Cardiac muscle cell (in vitro differentiated cells and primary cell): Measurements from ENCODE around the gene SGO2. TPM values are rescaled to one million over a fixed set of nuclear protein-coding genes. Genes with fewer than 3 reads are reported as not detected.
A peak's percentile ranks its signal among the peaks of the same experiment; 100 is the strongest.
"Not testable (repeated sequence)": the region's sequence is repeated elsewhere in the genome, so short reads cannot be mapped to it uniquely, and the experiment has no call there.

ENCODE experiments used
- DNase-seq, 2 donors: peaks; one replicate each; pipeline versions ENCODE4 v3.0.0 to v3.0.0-alpha.2; 2010 to 2017; ENCODE audit warnings: low read depth in 1 of 2, low spot score in 1 of 2
- H3K27ac ChIP-seq: fragments of 200-600 bp; sonication (generic); 2 replicates; pipeline ENCODE4 v1.5.1; 2016
- H3K27me3 ChIP-seq: fragments of 200-600 bp; sonication (generic); 2 replicates; pipeline ENCODE4 v1.6.0; 2016; ENCODE audit warnings: control low read depth
- H3K36me3 ChIP-seq: fragments of 200-600 bp; sonication (generic); 2 replicates; pipeline ENCODE4 v1.5.1; 2016; ENCODE audit warnings: control low read depth
- H3K4me1 ChIP-seq: fragments of 200-600 bp; sonication (generic); 2 replicates; pipeline ENCODE4 v1.8.1; 2017; ENCODE audit warnings: low read depth, mild to moderate bottlenecking, mixed run types
- H3K4me3 ChIP-seq: fragments of 200-600 bp; sonication (generic); 2 replicates; pipeline ENCODE4 v1.5.1; 2016; ENCODE audit warnings: mild to moderate bottlenecking
- H3K9me3 ChIP-seq: fragments of 200-600 bp; sonication (generic); 2 replicates; pipeline ENCODE4 v1.5.1; 2017; ENCODE audit warnings: low read depth, mild to moderate bottlenecking, control low read depth
- CTCF ChIP-seq: IDR thresholded peaks from 2 replicates; pipeline ENCODE4 v1.5.1; 2012; ENCODE audit warnings: low read depth, mild to moderate bottlenecking, low read length
- polyA plus RNA-seq: library from polyadenylated mRNA; unstranded; fragments of >200 nt; fragmentation: Nextera tagmentation; extraction: Ambion mirVana; gene quantifications from 2 replicates; pipeline ENCODE4 v1.2.1, GENCODE V29; 2016
- total RNA-seq: library from RNA; depleted of rRNA; stranded (reverse); fragments of >200 nt; gene quantifications from 2 replicates; pipeline ENCODE4 v1.2.3, GENCODE V29; 2016

Gene SGO2
- total and polyA plus RNA-seq, 2 experiments from 2014 or later: 8.1 to 13.9 TPM

GRCh38 chr2:200609028-200609614 is 83.1 kb downstream of the SGO2 start:
- Histone ChIP-seq H3K4me1 (no peaks in the 10 kb centered on the region), H3K36me3 (no peaks in the 10 kb centered on the region), H3K9me3 (no peaks in the 10 kb centered on the region), H3K27ac (no peak overlapping the region), H3K4me3 (no peak overlapping the region), H3K27me3 (no peaks in the 10 kb centered on the region)
- peak in 1 of 2 donors; percentile 79 for DNase-seq
- TF ChIP-seq CTCF: no peak

DNA sequence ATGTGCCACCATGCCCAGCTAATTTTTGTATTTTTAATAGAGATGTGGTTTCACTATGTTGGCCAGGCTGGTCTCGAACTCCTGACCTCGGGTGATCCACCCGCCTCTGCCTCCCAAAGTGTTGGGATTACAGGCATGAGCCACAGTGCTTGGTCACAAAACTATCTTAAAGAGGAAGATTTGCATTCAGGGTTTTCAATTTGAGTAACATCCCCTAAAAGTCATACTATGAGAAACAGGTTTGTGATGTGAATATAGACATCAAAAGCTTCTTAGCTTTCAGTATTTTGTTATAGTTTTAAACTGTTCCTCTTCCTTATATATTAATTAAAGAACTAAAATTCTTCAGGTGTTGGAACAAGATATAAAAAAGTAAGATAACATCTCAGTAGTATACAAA is 84.2 kb downstream of the SGO2 start:
- H3K4me3 ChIP-seq, DNase-seq, H3K27me3 ChIP-seq, H3K36me3 ChIP-seq, H3K9me3 ChIP-seq, H3K4me1 ChIP-seq, H3K27ac ChIP-seq: not testable (repeated sequence)

DNA sequence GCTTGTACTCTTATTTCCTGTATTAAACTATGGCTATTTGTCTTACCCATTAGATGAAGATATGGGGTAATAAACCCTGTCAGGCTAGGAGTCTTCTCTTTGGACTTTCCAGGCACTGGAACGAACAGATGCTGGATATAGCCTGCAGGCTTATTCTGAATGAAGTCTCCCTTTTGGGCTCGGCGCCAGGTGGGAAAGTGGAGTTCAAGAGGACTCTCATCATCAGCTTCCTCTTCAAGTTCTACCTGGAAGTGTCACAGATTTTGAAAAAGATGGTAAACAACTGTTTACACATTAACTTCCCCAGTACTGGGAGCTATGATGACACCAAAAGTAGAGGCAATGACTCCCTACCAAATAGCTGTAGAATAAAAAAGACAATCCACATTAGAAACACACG is 87.7 kb downstream of the SGO2 start:
- Histone ChIP-seq H3K27me3 (no peaks in the 10 kb centered on the region), H3K36me3 (no peaks in the 10 kb centered on the region), H3K4me3 (no peak overlapping the region), H3K27ac (no peak overlapping the region), H3K4me1 (no peaks in the 10 kb centered on the region), H3K9me3 (no peaks in the 10 kb centered on the region)
- DNase-seq: no peak
- TF ChIP-seq CTCF: no peak

DNA sequence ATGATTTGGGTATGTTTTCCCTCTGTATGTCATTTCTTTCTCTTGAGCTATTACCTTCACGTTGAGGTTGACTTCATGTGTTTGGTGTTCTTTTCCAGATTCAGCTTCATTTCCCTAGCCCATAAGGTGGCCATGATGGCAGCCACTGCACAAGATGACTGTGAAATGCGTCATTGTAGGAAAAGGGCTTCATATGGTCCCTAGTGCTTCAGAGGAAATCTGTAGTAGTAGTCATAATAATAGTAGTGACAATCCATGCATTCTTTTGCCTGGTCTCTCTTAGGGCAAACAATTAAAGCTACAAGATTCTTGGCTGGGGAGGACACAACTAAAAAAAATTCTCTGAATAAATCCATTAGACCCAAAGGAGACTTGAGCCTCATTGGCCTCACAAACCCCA is 88.2 kb downstream of the SGO2 start:
- no peak for TF ChIP-seq CTCF
- Histone ChIP-seq H3K4me1 (no peaks in the 10 kb centered on the region), H3K27me3 (no peaks in the 10 kb centered on the region), H3K9me3 (no peaks in the 10 kb centered on the region), H3K4me3 (no peak overlapping the region), H3K36me3 (no peaks in the 10 kb centered on the region), H3K27ac (no peak overlapping the region)
- no peak for DNase-seq

DNA sequence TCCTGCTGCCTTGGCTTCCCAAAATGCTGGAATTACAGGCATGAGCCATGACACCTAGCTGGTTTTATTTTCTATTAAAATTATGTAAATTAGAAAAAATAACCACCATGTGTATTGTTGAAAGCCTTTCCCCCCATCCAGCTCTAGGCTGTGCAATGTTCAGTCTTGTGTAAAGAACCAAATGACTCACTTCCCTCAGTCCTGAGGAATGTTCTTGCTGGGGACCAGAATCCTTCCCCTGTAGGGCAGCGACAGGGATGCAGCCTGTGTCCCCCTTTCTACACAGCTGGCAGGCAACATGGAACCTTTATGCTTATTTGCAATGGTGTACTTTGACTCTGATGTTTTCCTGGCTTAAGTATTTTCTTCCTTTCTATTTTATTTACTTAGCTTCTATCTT is 89.2 kb downstream of the SGO2 start:
- H3K4me1 ChIP-seq: no peaks in the 10 kb centered on the region
- no peak for TF ChIP-seq CTCF
- H3K9me3 ChIP-seq: no peaks in the 10 kb centered on the region
- DNase-seq: peak in 1 of 2 donors; percentile 79
- no peak overlapping the region for H3K4me3 ChIP-seq
- H3K36me3 ChIP-seq: no peaks in the 10 kb centered on the region
- no peaks in the 10 kb centered on the region for H3K27me3 ChIP-seq
- H3K27ac ChIP-seq: no peak overlapping the region

- DNase-seq: no peak
- no peaks in the 10 kb centered on the region for H3K27me3 ChIP-seq
- H3K9me3 ChIP-seq: no peaks in the 10 kb centered on the region
- H3K4me3 ChIP-seq: no peak overlapping the region
- H3K4me1 ChIP-seq: no peaks in the 10 kb centered on the region
- H3K36me3 ChIP-seq: no peaks in the 10 kb centered on the region
- TF ChIP-seq CTCF: no peak
- no peak overlapping the region for H3K27ac ChIP-seq
Measured at GRCh38 chr2:200616193-200616592, 90.2 kb downstream of the SGO2 start.
